Upper lobe of left lung (tissue), 6 donors: Measurements from ENCODE around the gene MLLT1. TPM values are rescaled to one million over a fixed set of nuclear protein-coding genes. Genes with fewer than 3 reads are reported as not detected.

Source experiments
- ATAC-seq, 2 donors: fragments of 200-7000 bp; cut with Tn5 transposase; one replicate each; pipeline ENCODE4 v1.9.1; 2022; ENCODE audit warnings: mild to moderate bottlenecking in 2 of 2, moderate library complexity in 2 of 2; ENCODE audit not compliant: low FRiP score in 2 of 2
- DNase-seq, 2 donors: peaks; one replicate each; pipeline ENCODE4 v3.0.0-alpha.2; 2019 to 2020
- H3K27ac ChIP-seq, 4 donors: fragments of 200-600 bp; sonication (generic); one replicate each; pipeline ENCODE4 v1.5.1; 2016 to 2019
- H3K27me3 ChIP-seq, 4 donors: fragments of 200-600 bp; sonication (generic); one replicate each; pipeline ENCODE4 v1.5.1; 2017 to 2019
- H3K36me3 ChIP-seq, 4 donors: fragments of 200-600 bp; sonication (generic); one replicate each; pipeline ENCODE4 v1.5.1; 2016 to 2019
- H3K4me1 ChIP-seq, 4 donors: fragments of 200-600 bp; sonication (generic); one replicate each; pipeline ENCODE4 v1.5.1; 2018 to 2019
- H3K4me3 ChIP-seq, 4 donors: fragments of 200-600 bp; sonication (generic); one replicate each; pipeline ENCODE4 v1.5.1; 2017 to 2019; ENCODE audit warnings: mild to moderate bottlenecking in 2 of 4, moderate library complexity in 1 of 4
- H3K9me3 ChIP-seq, 4 donors: fragments of 200-600 bp; sonication (generic); one replicate each; pipeline ENCODE4 v1.5.1; 2018 to 2019
- CTCF ChIP-seq, 6 experiments: fragments of 450-650 bp in 4 of 6; fragments of 200-600 bp in 2 of 6; sonication (generic) in 2 of 6; IDR thresholded peaks; one replicate each; pipeline ENCODE4 v1.5.1; 2016 to 2019; ENCODE audit warnings: antibody characterized with exemption in 6 of 6
- EP300 ChIP-seq, 4 donors: sonication (generic); formaldehyde crosslinking; IDR thresholded peaks; one replicate each; pipeline ENCODE4 v1.5.1; 2017; ENCODE audit warnings: antibody characterized with exemption in 4 of 4, control low read depth in 2 of 4
- POLR2A ChIP-seq, 4 donors: fragments of 450-650 bp; IDR thresholded peaks; one replicate each; pipeline ENCODE4 v1.5.1; 2016 to 2017; ENCODE audit warnings: antibody characterized with exemption in 4 of 4, mild to moderate bottlenecking in 2 of 4
- POLR2AphosphoS5 ChIP-seq, 2 donors: sonication (generic); formaldehyde crosslinking; IDR thresholded peaks; one replicate each; pipeline ENCODE4 v1.5.1; 2017; ENCODE audit warnings: antibody characterized with exemption in 2 of 2
- WGBS, 2 donors: methylation state at CpG; one replicate each; pipeline ENCODE4 v1.1.5; 2017 to 2018; 5-methylcytosine and 5-hydroxymethylcytosine counted together
- total RNA-seq, 6 donors: library from RNA; depleted of rRNA in 4 of 6; stranded (reverse); fragments of >200 nt in 4 of 6; gene quantifications; one replicate each; pipeline versions ENCODE4 v1.1.0 to v1.2.1, GENCODE V29; 2016 to 2021
- donor health status: DM: no; HTN: no; CAD: no; lungs with moderate emphysema.
- donor health status: DM: no; HTN: yes; CAD: no; lungs with severe emphysema.

The MLLT1 gene
- total RNA-seq, 6 donors from 2014 or later, result 22.1 to 98.9 (median 49.3) TPM

GRCh38 chr19:6258812-6259311 lies 20.9 kb downstream of the MLLT1 start:
- Histone ChIP-seq H3K4me1 (peaks cover 26 to 47% (median 31%) of the 10 kb centered on the region in 4 donors), H3K27me3 (no peaks in the 10 kb centered on the region), H3K4me3 (no peak overlapping the region), H3K27ac (peak overlapping the region in 2 of 4 donors; percentile 1 to 46), H3K9me3 (no peaks in the 10 kb centered on the region), H3K36me3 (peaks cover 3 to 42% (median 27%) of the 10 kb centered on the region in 4 donors)
- ATAC-seq, result no peak
- TF ChIP-seq CTCF (IDR thresholded peaks at IDR 0.05) (no peak), EP300 (IDR thresholded peaks at IDR 0.05) (no peak), POLR2A (IDR thresholded peaks at IDR 0.05) (no peak), POLR2AphosphoS5 (IDR thresholded peaks at IDR 0.05) (no peak)
- no peak for DNase-seq
- 94 to 97% methylated on average over 15 of the region's 15 CpGs for WGBS, 2 donors

GRCh38 chr19:6253954-6254733 lies 25.6 kb downstream of the MLLT1 start:
- H3K27ac ChIP-seq, result no peak overlapping the region
- peaks cover 0 to 13% (median 6%) of the 10 kb centered on the region in 4 donors for H3K36me3 ChIP-seq
- H3K4me1 ChIP-seq, result peaks cover 5 to 33% (median 21%) of the 10 kb centered on the region in 4 donors
- DNase-seq (no peak), ATAC-seq (no peak)
- 79 to 84% methylated on average over 14 of the region's 14 CpGs for WGBS, 2 donors
- no peak overlapping the region for H3K4me3 ChIP-seq
- TF ChIP-seq POLR2AphosphoS5 (IDR thresholded peaks at IDR 0.05) (no peak), POLR2A (IDR thresholded peaks at IDR 0.05) (no peak), EP300 (IDR thresholded peaks at IDR 0.05) (no peak), CTCF (IDR thresholded peaks at IDR 0.05) (no peak)
- no peaks in the 10 kb centered on the region for H3K27me3 ChIP-seq
- H3K9me3 ChIP-seq, result no peaks in the 10 kb centered on the region

- TF ChIP-seq CTCF (IDR thresholded peaks at IDR 0.05), result no peak
- TF ChIP-seq POLR2A (IDR thresholded peaks at IDR 0.05), result no peak
- TF ChIP-seq POLR2AphosphoS5 (IDR thresholded peaks at IDR 0.05), result no peak
- no peak for TF ChIP-seq EP300 (IDR thresholded peaks at IDR 0.05)
- no peak for ATAC-seq
- H3K36me3 ChIP-seq, result no peaks in the 10 kb centered on the region
- 96 to 98% methylated on average over 9 of the region's 9 CpGs for WGBS, 2 donors
- no peaks in the 10 kb centered on the region for H3K9me3 ChIP-seq
- H3K4me3 ChIP-seq, result no peak overlapping the region
- H3K27me3 ChIP-seq, result no peaks in the 10 kb centered on the region
- DNase-seq, result no peak
- H3K27ac ChIP-seq, result peak overlapping the region in 1 of 4 donors; percentile 55
- H3K4me1 ChIP-seq, result peaks cover 4 to 36% (median 20%) of the 10 kb centered on the region in 4 donors
Observed at GRCh38 chr19:6252066-6252465, 27.7 kb downstream of the MLLT1 start.

GRCh38 chr19:6250909-6251308 lies 28.9 kb downstream of the MLLT1 start:
- Histone ChIP-seq H3K36me3 (no peaks in the 10 kb centered on the region), H3K4me3 (no peak overlapping the region), H3K27me3 (no peaks in the 10 kb centered on the region), H3K4me1 (peaks cover 4 to 36% (median 20%) of the 10 kb centered on the region in 4 donors), H3K27ac (peak overlapping the region in 3 of 4 donors; percentile 52 to 60 (median 55)), H3K9me3 (no peaks in the 10 kb centered on the region)
- no peak for DNase-seq
- peak in 1 of 2 donors; percentile 49 for ATAC-seq
- TF ChIP-seq POLR2AphosphoS5 (IDR thresholded peaks at IDR 0.05) (no peak), POLR2A (IDR thresholded peaks at IDR 0.05) (no peak), CTCF (IDR thresholded peaks at IDR 0.05) (no peak), EP300 (IDR thresholded peaks at IDR 0.05) (no peak)
- 75 to 76% methylated on average over 13 of the region's 13 CpGs for WGBS, 2 donors
